NB4 (cell line): ENCODE measurements around the gene NTRK3.

ENCODE experiments used
- MYC ChIP-seq: IDR thresholded peaks from 2 replicates; pipeline ENCODE4 v1.6.1; 2011; ENCODE audit warnings: low read depth, low read length
- POLR2A ChIP-seq: IDR thresholded peaks from 2 replicates; pipeline ENCODE4 v1.6.1; 2011; ENCODE audit warnings: mild to moderate bottlenecking; ENCODE audit not compliant: insufficient read length; ENCODE audit errors: extremely low read depth
- TF ChIP-seq, protein P1 (sequence below): IDR thresholded peaks from one replicate; pipeline ENCODE4 v1.5.1; 2012; ENCODE audit warnings: low read depth, low read length
- TF ChIP-seq, protein P2 (sequence below): IDR thresholded peaks from 2 replicates; pipeline ENCODE4 v1.6.1; 2011; ENCODE audit warnings: low read depth, low read length

DNA sequence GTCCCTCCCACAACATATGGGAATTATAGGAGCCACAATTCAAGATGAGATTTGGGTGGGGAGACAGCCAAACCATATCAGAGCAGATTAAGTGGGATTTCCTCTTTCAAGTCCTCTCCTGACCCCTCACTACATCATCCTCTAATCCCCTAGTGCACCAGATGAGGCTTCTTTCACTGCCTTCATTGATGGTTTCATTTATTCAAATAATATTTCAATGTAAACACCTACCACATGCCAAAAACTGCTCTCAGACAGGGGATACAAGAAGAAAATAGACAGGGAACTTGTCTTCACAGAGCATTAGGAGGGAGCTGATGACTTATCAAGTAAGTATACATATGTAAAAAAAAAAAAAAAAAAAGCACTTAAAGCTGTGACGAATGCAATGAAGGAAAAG lies 180.2 kb downstream of the NTRK3 start:
- TF ChIP-seq, protein P1, sequence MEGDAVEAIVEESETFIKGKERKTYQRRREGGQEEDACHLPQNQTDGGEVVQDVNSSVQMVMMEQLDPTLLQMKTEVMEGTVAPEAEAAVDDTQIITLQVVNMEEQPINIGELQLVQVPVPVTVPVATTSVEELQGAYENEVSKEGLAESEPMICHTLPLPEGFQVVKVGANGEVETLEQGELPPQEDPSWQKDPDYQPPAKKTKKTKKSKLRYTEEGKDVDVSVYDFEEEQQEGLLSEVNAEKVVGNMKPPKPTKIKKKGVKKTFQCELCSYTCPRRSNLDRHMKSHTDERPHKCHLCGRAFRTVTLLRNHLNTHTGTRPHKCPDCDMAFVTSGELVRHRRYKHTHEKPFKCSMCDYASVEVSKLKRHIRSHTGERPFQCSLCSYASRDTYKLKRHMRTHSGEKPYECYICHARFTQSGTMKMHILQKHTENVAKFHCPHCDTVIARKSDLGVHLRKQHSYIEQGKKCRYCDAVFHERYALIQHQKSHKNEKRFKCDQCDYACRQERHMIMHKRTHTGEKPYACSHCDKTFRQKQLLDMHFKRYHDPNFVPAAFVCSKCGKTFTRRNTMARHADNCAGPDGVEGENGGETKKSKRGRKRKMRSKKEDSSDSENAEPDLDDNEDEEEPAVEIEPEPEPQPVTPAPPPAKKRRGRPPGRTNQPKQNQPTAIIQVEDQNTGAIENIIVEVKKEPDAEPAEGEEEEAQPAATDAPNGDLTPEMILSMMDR, result no peak
- TF ChIP-seq, protein P2, sequence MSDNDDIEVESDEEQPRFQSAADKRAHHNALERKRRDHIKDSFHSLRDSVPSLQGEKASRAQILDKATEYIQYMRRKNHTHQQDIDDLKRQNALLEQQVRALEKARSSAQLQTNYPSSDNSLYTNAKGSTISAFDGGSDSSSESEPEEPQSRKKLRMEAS, result no peak
- TF ChIP-seq POLR2A (no peak), MYC (no peak)
